Breast epithelium (tissue), 4 donors: ENCODE data around the gene SNX9. TPM values are rescaled to one million over a fixed set of nuclear protein-coding genes. Genes with fewer than 3 reads are reported as not detected.
"Not testable (repeated sequence)": the region's sequence is repeated elsewhere in the genome, so short reads cannot be mapped to it uniquely, and the experiment has no call there.

Experiments
- DNase-seq, 2 donors: peaks; one replicate each; pipeline ENCODE4 v3.0.0-alpha.2; 2019; ENCODE audit warnings: low spot score in 2 of 2
- H3K27ac ChIP-seq, 2 donors: fragments of 200-600 bp; sonication (generic) in 1 of 2; one replicate each; pipeline ENCODE4 v1.5.1; 2016 to 2019; ENCODE audit warnings: mild to moderate bottlenecking in 1 of 2
- H3K27me3 ChIP-seq, 2 donors: fragments of 200-600 bp; sonication (generic) in 1 of 2; one replicate each; pipeline versions ENCODE4 v1.5.1 to v1.6.0; 2017 to 2019; ENCODE audit warnings: control low read depth in 1 of 2, mild to moderate bottlenecking in 1 of 2
- H3K36me3 ChIP-seq: fragments of 200-600 bp; one replicate; pipeline ENCODE4 v1.5.1; 2019
- H3K4me1 ChIP-seq, 2 donors: fragments of 200-600 bp; sonication (generic); one replicate each; pipeline ENCODE4 v1.5.1; 2016 to 2019; ENCODE audit warnings: control low read depth in 1 of 2
- H3K4me3 ChIP-seq, 3 donors: fragments of 200-600 bp; sonication (generic); 1 replicate in 2 of 3; 2 replicates in 1 of 3; pipeline ENCODE4 v1.5.1; 2016 to 2019; ENCODE audit warnings: mild to moderate bottlenecking in 3 of 3, moderate library complexity in 2 of 3
- H3K9me3 ChIP-seq, 2 donors: fragments of 200-600 bp; sonication (generic) in 1 of 2; one replicate each; pipeline ENCODE4 v1.5.1; 2016 to 2019; ENCODE audit warnings: control low read depth in 1 of 2
- POLR2A ChIP-seq: fragments of 450-650 bp; IDR thresholded peaks from one replicate; pipeline ENCODE4 v1.6.1; 2016; ENCODE audit warnings: antibody characterized with exemption, mild to moderate bottlenecking, moderate library complexity
- POLR2AphosphoS5 ChIP-seq, 3 donors: sonication (generic); formaldehyde crosslinking; IDR thresholded peaks; one replicate each; pipeline ENCODE4 v1.6.1; 2017; ENCODE audit warnings: antibody characterized with exemption in 3 of 3
- intact Hi-C: fragments of 100-400 bp; cut with DNase I; formaldehyde crosslinking; loops from one replicate; pipeline ENCODE4 v1.15.1; 2023; ENCODE audit warnings: low total_unique reads
- total RNA-seq, 3 donors: library from RNA; depleted of rRNA; stranded (reverse); fragments of >200 nt; gene quantifications; one replicate each; pipeline ENCODE4 v1.1.0, GENCODE V29; 2016
- TF ChIP-seq, protein P1 (sequence below), 3 donors: fragments of 450-650 bp; IDR thresholded peaks; one replicate each; pipeline ENCODE4 v1.5.1; 2016 to 2017; ENCODE audit warnings: antibody characterized with exemption in 3 of 3, mild to moderate bottlenecking in 3 of 3, moderate library complexity in 3 of 3

Gene SNX9
- total RNA-seq, 3 donors from 2014 or later: 61.6 to 83.2 (median 75.7) TPM

DNA sequence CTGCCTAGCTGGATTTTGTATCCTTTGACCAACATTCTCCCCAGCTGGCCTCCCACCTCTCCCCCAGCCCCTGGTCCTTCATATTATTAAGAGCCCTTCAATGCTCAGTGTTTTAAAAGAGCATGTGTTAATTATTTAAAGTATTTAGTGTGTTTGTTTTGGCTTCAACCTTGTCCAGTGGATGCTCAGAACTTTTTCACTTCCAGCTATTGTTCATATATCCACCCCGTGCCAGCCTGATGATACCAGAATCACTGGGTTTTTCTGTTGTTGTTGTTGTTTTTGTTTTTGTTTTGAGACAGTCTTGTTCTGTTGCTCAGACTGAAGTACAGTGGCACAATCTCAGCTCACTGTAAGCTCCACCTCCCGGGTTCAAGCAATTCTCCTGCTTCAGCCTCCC lies 30.4 kb upstream of the SNX9 start:
- no peak overlapping the region for H3K4me3 ChIP-seq
- intact Hi-C loops: no loop called here
- peaks cover 0 to 11% of the 10 kb centered on the region in 2 donors for H3K4me1 ChIP-seq
- H3K27ac ChIP-seq: no peak overlapping the region
- no peaks in the 10 kb centered on the region for H3K27me3 ChIP-seq
- H3K9me3 ChIP-seq: no peaks in the 10 kb centered on the region
- DNase-seq: no peak
- no peak for TF ChIP-seq POLR2A
- TF ChIP-seq, protein P1, sequence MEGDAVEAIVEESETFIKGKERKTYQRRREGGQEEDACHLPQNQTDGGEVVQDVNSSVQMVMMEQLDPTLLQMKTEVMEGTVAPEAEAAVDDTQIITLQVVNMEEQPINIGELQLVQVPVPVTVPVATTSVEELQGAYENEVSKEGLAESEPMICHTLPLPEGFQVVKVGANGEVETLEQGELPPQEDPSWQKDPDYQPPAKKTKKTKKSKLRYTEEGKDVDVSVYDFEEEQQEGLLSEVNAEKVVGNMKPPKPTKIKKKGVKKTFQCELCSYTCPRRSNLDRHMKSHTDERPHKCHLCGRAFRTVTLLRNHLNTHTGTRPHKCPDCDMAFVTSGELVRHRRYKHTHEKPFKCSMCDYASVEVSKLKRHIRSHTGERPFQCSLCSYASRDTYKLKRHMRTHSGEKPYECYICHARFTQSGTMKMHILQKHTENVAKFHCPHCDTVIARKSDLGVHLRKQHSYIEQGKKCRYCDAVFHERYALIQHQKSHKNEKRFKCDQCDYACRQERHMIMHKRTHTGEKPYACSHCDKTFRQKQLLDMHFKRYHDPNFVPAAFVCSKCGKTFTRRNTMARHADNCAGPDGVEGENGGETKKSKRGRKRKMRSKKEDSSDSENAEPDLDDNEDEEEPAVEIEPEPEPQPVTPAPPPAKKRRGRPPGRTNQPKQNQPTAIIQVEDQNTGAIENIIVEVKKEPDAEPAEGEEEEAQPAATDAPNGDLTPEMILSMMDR (IDR thresholded peaks at IDR 0.05): no peak
- no peak for TF ChIP-seq POLR2AphosphoS5 (IDR thresholded peaks at IDR 0.05)
- no peaks in the 10 kb centered on the region for H3K36me3 ChIP-seq

DNA sequence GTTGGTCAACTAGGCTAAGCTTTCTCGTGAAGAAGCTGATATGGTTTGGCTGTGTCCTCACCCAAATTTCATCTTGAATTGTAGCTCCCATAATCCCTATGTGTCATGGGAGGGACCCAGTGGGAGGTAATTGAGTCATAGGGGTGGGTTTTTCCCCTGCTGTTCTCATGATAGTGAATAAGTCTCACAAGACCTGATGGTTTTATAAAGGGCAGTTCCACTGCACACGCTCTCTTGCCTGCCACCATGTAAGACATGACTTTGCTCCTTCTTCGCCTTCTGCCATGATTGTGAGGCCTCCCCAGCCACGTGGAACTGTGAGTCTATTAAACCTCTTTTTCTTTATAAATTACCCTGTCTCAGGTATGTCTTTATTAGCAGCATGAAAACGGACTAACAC lies 29.0 kb upstream of the SNX9 start:
- H3K4me3 ChIP-seq, DNase-seq, H3K27me3 ChIP-seq, H3K9me3 ChIP-seq, intact Hi-C loops, H3K27ac ChIP-seq, H3K36me3 ChIP-seq: not testable (repeated sequence)
- peaks cover 0 to 11% of the 10 kb centered on the region in 2 donors for H3K4me1 ChIP-seq

DNA sequence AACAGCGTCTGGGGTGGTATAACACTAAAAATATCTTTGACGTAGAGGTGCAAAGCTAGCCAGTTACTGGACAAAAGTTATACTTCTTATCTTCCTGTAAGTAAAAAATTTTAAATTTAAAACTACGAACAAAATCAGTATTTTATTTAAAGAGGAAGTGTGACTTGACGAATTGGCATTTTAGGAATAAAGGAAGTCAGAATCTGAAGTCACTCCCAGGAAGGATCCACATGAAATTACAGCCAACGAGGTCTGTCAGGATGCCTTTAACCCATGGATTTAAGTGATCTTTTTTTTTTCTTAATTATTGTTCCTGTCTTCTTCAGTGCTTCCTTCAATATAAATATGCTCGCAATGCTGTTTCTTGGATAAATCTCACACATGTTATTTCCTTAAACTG lies 27.2 kb upstream of the SNX9 start:
- DNase-seq: no peak
- no peaks in the 10 kb centered on the region for H3K36me3 ChIP-seq
- H3K4me3 ChIP-seq: no peak overlapping the region
- peaks cover 0 to 8% of the 10 kb centered on the region in 2 donors for H3K4me1 ChIP-seq
- intact Hi-C loops: no loop called here
- no peaks in the 10 kb centered on the region for H3K9me3 ChIP-seq
- TF ChIP-seq, protein P1 (IDR thresholded peaks at IDR 0.05): no peak
- TF ChIP-seq POLR2A: no peak
- no peak for TF ChIP-seq POLR2AphosphoS5 (IDR thresholded peaks at IDR 0.05)
- no peak overlapping the region for H3K27ac ChIP-seq
- H3K27me3 ChIP-seq: no peaks in the 10 kb centered on the region

DNA sequence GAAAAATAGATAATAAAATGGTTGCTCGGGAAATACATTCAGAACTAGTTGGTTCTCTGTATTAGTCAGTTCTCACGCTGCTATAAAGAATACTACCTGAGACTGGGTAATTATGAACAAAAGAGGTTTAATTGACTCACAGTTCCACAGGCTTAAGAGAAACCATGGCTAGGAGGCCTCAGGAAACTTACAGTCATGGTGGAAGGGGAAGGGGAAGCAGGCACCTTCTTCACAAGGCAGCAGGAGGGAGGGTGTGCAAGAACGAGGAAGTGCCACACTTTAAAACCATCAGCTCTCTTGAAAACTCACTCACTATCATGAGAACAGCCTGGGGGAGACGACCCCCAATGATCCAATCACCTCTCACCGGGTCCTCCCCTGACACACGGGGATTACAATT lies 24.2 kb upstream of the SNX9 start:
- Histone ChIP-seq H3K36me3 (no peaks in the 10 kb centered on the region), H3K27me3 (no peaks in the 10 kb centered on the region), H3K27ac (no peak overlapping the region), H3K9me3 (no peaks in the 10 kb centered on the region), H3K4me3 (no peak overlapping the region), H3K4me1 (no peaks in the 10 kb centered on the region)
- intact Hi-C loops: no loop called here
- no peak for TF ChIP-seq POLR2AphosphoS5 (IDR thresholded peaks at IDR 0.05)
- no peak for DNase-seq

DNA sequence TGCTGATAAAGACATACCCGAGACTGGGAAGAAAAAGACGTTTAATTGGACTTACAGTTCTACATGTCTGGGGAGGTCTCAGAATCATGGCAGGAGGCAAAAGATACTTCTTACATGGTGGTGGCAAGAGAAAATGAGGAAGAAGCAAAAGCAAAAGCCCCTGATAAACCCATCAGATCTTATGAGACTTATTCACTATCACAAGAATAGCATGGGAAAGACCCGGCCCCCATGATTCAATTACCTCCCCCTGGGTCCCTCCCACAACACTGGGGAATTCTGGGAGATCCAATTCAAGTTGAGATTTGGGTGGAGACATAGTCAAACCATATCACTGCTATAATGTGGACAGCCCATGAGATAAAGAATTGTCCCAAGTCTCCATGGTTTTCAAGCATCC lies 23.5 kb upstream of the SNX9 start:
- H3K4me1 ChIP-seq, H3K9me3 ChIP-seq, H3K27ac ChIP-seq, H3K27me3 ChIP-seq, H3K4me3 ChIP-seq, H3K36me3 ChIP-seq, DNase-seq, intact Hi-C loops: not testable (repeated sequence)

DNA sequence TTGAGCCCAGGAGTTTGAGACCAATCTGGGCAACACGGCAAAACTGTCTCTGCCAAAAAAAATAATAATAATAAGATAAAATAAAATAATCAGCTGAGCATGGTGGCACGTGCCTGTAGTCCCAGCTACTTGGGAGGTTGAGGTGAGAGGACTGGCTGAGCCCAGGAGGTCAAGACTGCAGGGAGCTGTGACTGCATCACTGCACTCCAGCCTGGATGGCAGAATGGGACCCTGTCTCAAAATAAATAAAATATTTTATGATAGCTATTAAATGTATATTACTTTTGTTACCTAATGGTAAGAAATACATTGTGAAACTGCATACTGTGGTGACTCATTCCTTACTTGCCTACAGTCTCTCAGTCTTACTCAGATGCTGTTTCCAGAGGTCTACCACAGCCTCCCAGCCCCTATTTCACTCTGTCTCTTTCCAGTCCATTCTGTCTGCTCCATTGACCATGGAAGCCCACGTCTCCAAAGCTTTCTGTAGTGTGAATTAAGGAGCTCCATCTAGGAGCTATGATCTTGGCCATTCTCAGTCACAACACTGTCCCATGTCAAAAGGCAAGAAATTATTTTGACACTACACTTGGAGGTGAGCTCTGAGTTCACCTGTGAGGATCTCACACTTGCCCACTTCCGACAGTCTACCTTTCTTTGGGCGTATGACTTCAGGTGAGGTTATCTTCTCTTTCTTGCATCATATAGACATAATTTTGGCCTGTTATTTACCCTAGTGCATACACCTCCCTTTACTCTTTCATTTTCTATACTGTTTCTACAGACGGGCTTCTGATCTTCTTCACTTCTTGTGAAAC lies 22.4 kb upstream of the SNX9 start:
- no peak for DNase-seq
- Histone ChIP-seq H3K4me1 (no peaks in the 10 kb centered on the region), H3K9me3 (no peaks in the 10 kb centered on the region), H3K4me3 (no peak overlapping the region), H3K27me3 (no peaks in the 10 kb centered on the region), H3K36me3 (no peaks in the 10 kb centered on the region), H3K27ac (no peak overlapping the region)
- TF ChIP-seq, protein P1 (IDR thresholded peaks at IDR 0.05): no peak
- TF ChIP-seq POLR2AphosphoS5 (IDR thresholded peaks at IDR 0.05): no peak
- TF ChIP-seq POLR2A: no peak
- intact Hi-C loops: no loop called here
